A549 (cell line): ENCODE data around the gene CCNG2. TPM values are rescaled to one million over a fixed set of nuclear protein-coding genes. Genes with fewer than 3 reads are reported as not detected.
"Not testable (repeated sequence)": the region's sequence is repeated elsewhere in the genome, so short reads cannot be mapped to it uniquely, and the experiment has no call there.

ENCODE experiments used
- ATAC-seq, 2 experiments: fragments of 200-7000 bp in 1 of 2; fragments of >200 bp in 1 of 2; cut with Nextera tagmentation in 1 of 2; cut with Tn5 transposase in 1 of 2; 3 replicates each; pipeline versions ENCODE4 v1.8.0 to v1.9.1; 2018 to 2020; ENCODE audit warnings: mild to moderate bottlenecking in 1 of 2, moderate library complexity in 1 of 2
- CTCF ChIA-PET: fragments of 300-600 bp; sonication (Branson Sonifier 250); formaldehyde crosslinking; extraction: SDS; loops from one replicate; lab custom pipeline; 2021; ENCODE audit warnings: antibody characterized with exemption, inconsistent platforms; lab: Yijun Ruan, JAX
- POLR2A ChIA-PET: fragments of 350-600 bp; formaldehyde crosslinking; extraction: SDS; loops from one replicate; lab custom pipeline; 2021; ENCODE audit warnings: antibody characterized with exemption, inconsistent platforms; lab: Yijun Ruan, JAX
- DNase-seq, 2 experiments: peaks; one replicate each; pipeline versions ENCODE4 v3.0.0 to v3.0.0-alpha.2; 2011 to 2016; ENCODE audit warnings: low read depth in 1 of 2, low spot score in 1 of 2
- FAIRE-seq: peaks from 2 replicates; lab custom pipeline; 2011; peaks lifted over from hg19 to GRCh38; lab: Jason Lieb, UNC
- H3K27ac ChIP-seq, 2 experiments: fragments of >200 bp; sonication (Bioruptor Twin); formaldehyde crosslinking; 3 replicates each; pipeline ENCODE4 v1.5.1; 2016 to 2017
- H3K4me1 ChIP-seq: fragments of >200 bp; sonication (Bioruptor Twin); formaldehyde crosslinking; 3 replicates; pipeline ENCODE4 v1.6.1; 2016
- H3K4me2 ChIP-seq: fragments of >200 bp; sonication (Bioruptor Twin); formaldehyde crosslinking; 3 replicates; pipeline ENCODE4 v1.6.1; 2016
- H3K4me3 ChIP-seq: fragments of >200 bp; sonication (Bioruptor Twin); formaldehyde crosslinking; 3 replicates; pipeline ENCODE4 v1.5.1; 2016
- H3K9me3 ChIP-seq: fragments of >200 bp; sonication (Bioruptor Twin); formaldehyde crosslinking; 3 replicates; pipeline ENCODE4 v1.6.1; 2016
- BCL3 ChIP-seq: fragments of >200 bp; sonication (Bioruptor Twin); formaldehyde crosslinking; IDR thresholded peaks from 3 replicates; pipeline ENCODE4 v1.6.1; 2016
- BHLHE40 ChIP-seq: IDR thresholded peaks from 2 replicates; pipeline ENCODE4 v1.6.1; 2012; ENCODE audit warnings: low read depth, low read length, inconsistent platforms
- CEBPB ChIP-seq, 2 experiments: fragments of >200 bp in 1 of 2; sonication (Bioruptor Twin) in 1 of 2; formaldehyde crosslinking in 1 of 2; IDR thresholded peaks; 2 replicates each; pipeline ENCODE4 v1.6.1; 2012 to 2016
- CHD2 ChIP-seq: fragments of 150-350 bp; IDR thresholded peaks from 2 replicates; pipeline ENCODE4 v1.6.1; 2014; ENCODE audit warnings: low read length; ENCODE audit not compliant: partially characterized antibody
- CHD4 ChIP-seq: fragments of 200-600 bp; sonication (generic); IDR thresholded peaks from 2 replicates; pipeline ENCODE4 v1.6.1; 2016; ENCODE audit warnings: antibody characterized with exemption, mild to moderate bottlenecking, borderline replicate concordance
- E2F6 ChIP-seq: IDR thresholded peaks from 2 replicates; pipeline ENCODE4 v1.6.1; 2012; ENCODE audit warnings: low read depth, borderline replicate concordance
- ELK1 ChIP-seq: fragments of 150-350 bp; IDR thresholded peaks from 2 replicates; pipeline ENCODE4 v1.6.1; 2014; ENCODE audit warnings: low read depth, mild to moderate bottlenecking, low read length
- ESRRA ChIP-seq: fragments of 150-350 bp; IDR thresholded peaks from 2 replicates; pipeline ENCODE4 v1.6.1; 2014; ENCODE audit warnings: mild to moderate bottlenecking, low read length, borderline replicate concordance
- HDAC2 ChIP-seq: fragments of 200-600 bp; sonication (generic); IDR thresholded peaks from 2 replicates; pipeline ENCODE4 v1.6.1; 2016
- HOXA7 ChIP-seq: fragments of 250-450 bp; sonication (Bioruptor Pico); IDR thresholded peaks from 2 replicates; pipeline ENCODE4 v1.5.0; 2020; ENCODE audit warnings: mild to moderate bottlenecking, moderate library complexity
- KDM1A ChIP-seq: fragments of 200-600 bp; sonication (generic); IDR thresholded peaks from 2 replicates; pipeline ENCODE4 v1.6.1; 2016; ENCODE audit warnings: low read depth, mild to moderate bottlenecking
- MAX ChIP-seq: IDR thresholded peaks from 2 replicates; pipeline ENCODE4 v1.6.1; 2012
- MAZ ChIP-seq: fragments of 150-350 bp; IDR thresholded peaks from 2 replicates; pipeline ENCODE4 v1.6.1; 2014; ENCODE audit warnings: antibody characterized with exemption, low read depth, low read length, borderline replicate concordance
- MYC ChIP-seq: IDR thresholded peaks from 2 replicates; pipeline ENCODE4 v1.6.1; 2012; ENCODE audit warnings: mild to moderate bottlenecking, inconsistent platforms, low read length, improper control_type of control experiment, borderline replicate concordance
- PBX3 ChIP-seq: IDR thresholded peaks from 2 replicates; pipeline ENCODE4 v1.6.1; 2012
- RARB ChIP-seq: fragments of 250-450 bp; sonication (Bioruptor Pico); IDR thresholded peaks from 2 replicates; pipeline ENCODE4 v1.8.0; 2021; ENCODE audit warnings: mild to moderate bottlenecking, moderate library complexity
- RFX5 ChIP-seq: fragments of 450-650 bp; IDR thresholded peaks from 2 replicates; pipeline ENCODE4 v1.7.1; 2014; ENCODE audit warnings: antibody characterized with exemption, mild to moderate bottlenecking, moderate library complexity
- SREBF2 ChIP-seq: fragments of 450-650 bp; IDR thresholded peaks from 2 replicates; pipeline ENCODE4 v1.6.1; 2014; ENCODE audit warnings: mild to moderate bottlenecking, moderate library complexity
- TP53 ChIP-seq: fragments of 250-450 bp; sonication (Bioruptor Pico); IDR thresholded peaks from 2 replicates; pipeline ENCODE4 v1.5.0; 2021; ENCODE audit warnings: mild to moderate bottlenecking, moderate library complexity
- USF2 ChIP-seq: fragments of 450-650 bp; IDR thresholded peaks from 2 replicates; pipeline ENCODE4 v1.6.1; 2014; ENCODE audit warnings: antibody characterized with exemption
- ZFP36 ChIP-seq: fragments of 450-650 bp; IDR thresholded peaks from 2 replicates; pipeline ENCODE4 v1.6.1; 2014; ENCODE audit warnings: borderline replicate concordance; ENCODE audit not compliant: partially characterized antibody
- ZNF302 ChIP-seq: fragments of 250-450 bp; sonication (Bioruptor Pico); IDR thresholded peaks from 2 replicates; pipeline ENCODE4 v1.9.0; 2021; ENCODE audit warnings: inconsistent platforms, mild to moderate bottlenecking, moderate library complexity
- WGBS: methylation state at CpG from one replicate; pipeline ENCODE4 v1.1.6; 2017; ENCODE audit errors: missing lambda C conversion rate; 5-methylcytosine and 5-hydroxymethylcytosine counted together
- polyA plus RNA-seq, 4 experiments: library from polyadenylated mRNA; depleted of rRNA in 3 of 4; stranded (reverse); fragments of >200 nt; fragmentation: RNase III in 1 of 4; extraction: RNeasy Plus Mini Kit Qiagen cat#74134 plus additional on column Dnase treatment in 1 of 4; gene quantifications; 2 replicates in 3 of 4; 3 replicates in 1 of 4; pipeline ENCODE4 v1.2.3, GENCODE V29; 2011 to 2017

Gene CCNG2
- polyA plus RNA-seq, 2 of the 4 experiments (the other 2 are of a cell fraction): 3.9 to 9.8 TPM

GRCh38 chr4:77132652-77133312 lies 24.2 kb upstream of the CCNG2 start (continued):
- no peak for TF ChIP-seq HOXA7 (CRISPR knock-in tag)
- no peak for TF ChIP-seq BCL3
- TF ChIP-seq MAZ: no peak
- TF ChIP-seq SREBF2: no peak
- no peak for TF ChIP-seq KDM1A
- no peak for TF ChIP-seq TP53 (CRISPR knock-in tag)
- TF ChIP-seq, all 56 proteins: peak for 0

- H3K9me3 ChIP-seq, H3K4me2 ChIP-seq, CTCF ChIA-PET, DNase-seq, H3K27ac ChIP-seq, ATAC-seq, H3K4me3 ChIP-seq, H3K4me1 ChIP-seq, FAIRE-seq, POLR2A ChIA-PET: not testable (repeated sequence)
- WGBS: 90% methylated on average over 6 of the region's 6 CpGs
Measured at GRCh38 chr4:77137448-77137847, 19.6 kb upstream of the CCNG2 start.

- 47% methylated on average over 6 of the region's 6 CpGs for WGBS
- H3K9me3 ChIP-seq: no peaks in the 10 kb centered on the region
- no peak overlapping the region for H3K4me3 ChIP-seq
- ChIA-PET POLR2A (no interaction called here), CTCF (no interaction called here)
- ATAC-seq (no peak), FAIRE-seq (no peak), DNase-seq (no peak)
- H3K27ac ChIP-seq: no peak overlapping the region
- no peak for TF ChIP-seq MAX
- peaks cover 16% of the 10 kb centered on the region for H3K4me1 ChIP-seq
- no peak overlapping the region for H3K4me2 ChIP-seq
Measured at GRCh38 chr4:77141964-77142645, 14.9 kb upstream of the CCNG2 start.

- ChIA-PET POLR2A (no interaction called here), CTCF (interaction anchor here (0.6 to 1.2 kb wide), 2 partner anchors 60 to 166 kb away, joined by 3 to 4 read pairs; no protein-coding TSS in a partner anchor)
- FAIRE-seq (no peak), DNase-seq (no peak), ATAC-seq (no peak)
- Histone ChIP-seq H3K27ac (no peak overlapping the region), H3K9me3 (no peaks in the 10 kb centered on the region), H3K4me3 (no peak overlapping the region), H3K4me1 (peaks cover 19% of the 10 kb centered on the region), H3K4me2 (no peak overlapping the region)
- 50% methylated on average over 4 of the region's 4 CpGs for WGBS
- TF ChIP-seq PBX3: no peak
- no peak for TF ChIP-seq ZFP36
- no peak for TF ChIP-seq HDAC2
- no peak for TF ChIP-seq RARB (CRISPR knock-in tag)
- no peak for TF ChIP-seq E2F6
- no peak for TF ChIP-seq BHLHE40
- TF ChIP-seq ELK1: no peak
- no peak for TF ChIP-seq ESRRA
- TF ChIP-seq RFX5: no peak
- no peak for TF ChIP-seq MAX
- no peak for TF ChIP-seq MYC
- TF ChIP-seq CHD4: no peak
- no peak for TF ChIP-seq CEBPB (IDR thresholded peaks at IDR 0.05)
- TF ChIP-seq ZNF302 (CRISPR knock-in tag): no peak
- TF ChIP-seq CHD2: no peak
- no peak for TF ChIP-seq USF2
Measured at GRCh38 chr4:77142646-77143028, 14.4 kb upstream of the CCNG2 start.
